Measurements from ENCODE around the gene SEMA6A. TPM values are rescaled to one million over a fixed set of nuclear protein-coding genes. Genes with fewer than 3 reads are reported as not detected.

SEMA6A gene
- total RNA-seq, 2 experiments from 2014 or later: not detected

GRCh38 chr5:116561658-116562057 lies 13.0 kb downstream of the SEMA6A start:
- Histone ChIP-seq H3K36me3 (ENCODE audit: insufficient read depth, low read length) (no peaks in the 10 kb centered on the region), H3K4me1 (ENCODE audit: insufficient read depth, low read length) (no peaks in the 10 kb centered on the region), H3K4me3 (ENCODE audit: low read length) (no peak overlapping the region), H3K9me3 (ENCODE audit: control insufficient read depth in 1 of 2, insufficient read depth in 1 of 2, low read length in 2 of 2) (peaks cover 0 to 3% of the 10 kb centered on the region in 2 experiments), H3K27ac (ENCODE audit: low read depth in 1 of 2, low read length in 2 of 2) (no peak overlapping the region), H3K27me3 (ENCODE audit: control insufficient read depth in 1 of 2, insufficient read depth in 2 of 2, low read length in 2 of 2) (no peaks in the 10 kb centered on the region)
- TF ChIP-seq CTCF (IDR thresholded peaks at IDR 0.05): no peak
- no peak overlapping the region for H3K27ac Mint-ChIP-seq
- H3K36me3 Mint-ChIP-seq (ENCODE audit: low read depth): no peaks in the 10 kb centered on the region
- POLR2A ChIA-PET: no interaction called here
- intact Hi-C loops (cut with DNase I, micrococcal nuclease): no loop called here
- H3K27me3 Mint-ChIP-seq: peaks cover 6% of the 10 kb centered on the region
- H3K4me3 Mint-ChIP-seq: no peak overlapping the region
- CTCF ChIA-PET: no interaction called here
- ATAC-seq (ENCODE audit: poor library complexity): no peak
- H3K9me3 Mint-ChIP-seq: no peaks in the 10 kb centered on the region
- no peaks in the 10 kb centered on the region for H3K4me1 Mint-ChIP-seq (ENCODE audit: low read depth)
- no peak for DNase-seq

- ChIA-PET POLR2A (no interaction called here), CTCF (no interaction called here)
- intact Hi-C loops (cut with DNase I, micrococcal nuclease): no loop called here
- H3K9me3 Mint-ChIP-seq: no peaks in the 10 kb centered on the region
- TF ChIP-seq CTCF (IDR thresholded peaks at IDR 0.05): no peak
- ATAC-seq (ENCODE audit: poor library complexity) (no peak), DNase-seq (no peak)
- no peak overlapping the region for H3K4me3 Mint-ChIP-seq
- H3K4me1 ChIP-seq (ENCODE audit: insufficient read depth, low read length): no peaks in the 10 kb centered on the region
- no peaks in the 10 kb centered on the region for H3K27me3 ChIP-seq (ENCODE audit: control insufficient read depth in 1 of 2, insufficient read depth in 2 of 2, low read length in 2 of 2)
- no peaks in the 10 kb centered on the region for H3K36me3 Mint-ChIP-seq (ENCODE audit: low read depth)
- H3K27ac ChIP-seq (ENCODE audit: low read depth in 1 of 2, low read length in 2 of 2): no peak overlapping the region
- H3K27me3 Mint-ChIP-seq: no peaks in the 10 kb centered on the region
- no peaks in the 10 kb centered on the region for H3K4me1 Mint-ChIP-seq (ENCODE audit: low read depth)
- H3K9me3 ChIP-seq (ENCODE audit: control insufficient read depth in 1 of 2, insufficient read depth in 1 of 2, low read length in 2 of 2): peaks cover 0 to 3% of the 10 kb centered on the region in 2 experiments
- H3K27ac Mint-ChIP-seq: no peak overlapping the region
- no peak overlapping the region for H3K4me3 ChIP-seq (ENCODE audit: low read length)
- no peaks in the 10 kb centered on the region for H3K36me3 ChIP-seq (ENCODE audit: insufficient read depth, low read length)
Measured at GRCh38 chr5:116559673-116560164, 14.9 kb downstream of the SEMA6A start.

- Histone ChIP-seq H3K27me3 (ENCODE audit: control insufficient read depth in 1 of 2, insufficient read depth in 2 of 2, low read length in 2 of 2) (no peaks in the 10 kb centered on the region), H3K36me3 (ENCODE audit: insufficient read depth, low read length) (no peaks in the 10 kb centered on the region), H3K27ac (ENCODE audit: low read depth in 1 of 2, low read length in 2 of 2) (no peak overlapping the region), H3K9me3 (ENCODE audit: control insufficient read depth in 1 of 2, insufficient read depth in 1 of 2, low read length in 2 of 2) (peaks cover 0 to 3% of the 10 kb centered on the region in 2 experiments), H3K4me3 (ENCODE audit: low read length) (no peak overlapping the region), H3K4me1 (ENCODE audit: insufficient read depth, low read length) (no peaks in the 10 kb centered on the region)
- no peak overlapping the region for H3K4me3 Mint-ChIP-seq
- H3K27me3 Mint-ChIP-seq: no peaks in the 10 kb centered on the region
- H3K4me1 Mint-ChIP-seq (ENCODE audit: low read depth): no peaks in the 10 kb centered on the region
- DNase-seq (no peak), ATAC-seq (ENCODE audit: poor library complexity) (no peak)
- H3K36me3 Mint-ChIP-seq (ENCODE audit: low read depth): no peaks in the 10 kb centered on the region
- ChIA-PET CTCF (no interaction called here), POLR2A (no interaction called here)
- no peak overlapping the region for H3K27ac Mint-ChIP-seq
- no peaks in the 10 kb centered on the region for H3K9me3 Mint-ChIP-seq
- no peak for TF ChIP-seq CTCF (IDR thresholded peaks at IDR 0.05)
- intact Hi-C loops (cut with DNase I, micrococcal nuclease): no loop called here
Measured at GRCh38 chr5:116559239-116559638, 15.4 kb downstream of the SEMA6A start.
